HG03064 (cell line): Measurements from ENCODE around the gene SYT15.
"Not testable (repeated sequence)": the region's sequence is repeated elsewhere in the genome, so short reads cannot be mapped to it uniquely, and the experiment has no call there.

Experiments
- ATAC-seq: cut with Tn5 transposase; IDR thresholded peaks from one replicate; pipeline ENCODE4 v1.9.1; 2021; ENCODE audit warnings: low read depth; ENCODE audit not compliant: unreplicated experiment

SYT15 gene

DNA sequence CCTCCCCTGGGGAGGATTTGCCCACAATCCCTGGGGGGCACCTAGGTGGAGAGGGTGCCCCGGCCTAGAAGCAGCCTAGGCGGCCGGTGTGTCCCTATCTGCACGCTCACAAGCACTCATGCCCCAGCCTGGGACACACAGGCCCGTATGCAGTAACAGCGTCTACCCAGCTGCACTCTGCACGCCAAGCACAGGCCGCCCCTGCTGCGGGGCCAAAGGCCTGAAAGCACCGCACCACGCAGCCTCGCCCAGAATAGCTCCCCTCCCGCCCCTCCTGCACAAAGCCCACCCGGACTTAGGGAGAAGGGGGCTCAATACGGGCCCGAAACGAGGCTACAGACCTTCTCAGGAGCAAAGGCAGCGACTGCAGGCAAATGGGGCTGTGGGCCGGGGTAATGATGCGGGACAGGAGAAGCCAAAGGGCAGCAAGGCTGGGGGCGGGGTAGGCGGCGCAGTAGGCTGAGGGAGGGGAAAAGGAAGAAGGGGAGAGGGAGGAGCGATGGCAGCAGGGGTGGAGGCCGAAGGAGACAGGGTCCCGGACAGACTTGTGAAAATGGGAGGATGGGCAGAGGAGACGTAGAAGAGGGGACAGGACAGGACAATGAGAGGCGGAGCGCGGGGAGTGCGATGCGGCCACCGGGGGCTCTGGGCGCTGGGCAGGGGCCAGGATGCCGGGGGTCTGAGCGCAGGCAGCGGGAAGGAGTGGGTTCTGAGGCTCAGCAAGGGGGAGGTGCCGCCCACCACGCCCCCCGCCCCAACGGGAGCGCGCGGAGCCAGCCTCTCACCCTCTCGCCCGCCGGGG is 23.0 kb upstream of the SYT15 start:
- no peak for ATAC-seq

DNA sequence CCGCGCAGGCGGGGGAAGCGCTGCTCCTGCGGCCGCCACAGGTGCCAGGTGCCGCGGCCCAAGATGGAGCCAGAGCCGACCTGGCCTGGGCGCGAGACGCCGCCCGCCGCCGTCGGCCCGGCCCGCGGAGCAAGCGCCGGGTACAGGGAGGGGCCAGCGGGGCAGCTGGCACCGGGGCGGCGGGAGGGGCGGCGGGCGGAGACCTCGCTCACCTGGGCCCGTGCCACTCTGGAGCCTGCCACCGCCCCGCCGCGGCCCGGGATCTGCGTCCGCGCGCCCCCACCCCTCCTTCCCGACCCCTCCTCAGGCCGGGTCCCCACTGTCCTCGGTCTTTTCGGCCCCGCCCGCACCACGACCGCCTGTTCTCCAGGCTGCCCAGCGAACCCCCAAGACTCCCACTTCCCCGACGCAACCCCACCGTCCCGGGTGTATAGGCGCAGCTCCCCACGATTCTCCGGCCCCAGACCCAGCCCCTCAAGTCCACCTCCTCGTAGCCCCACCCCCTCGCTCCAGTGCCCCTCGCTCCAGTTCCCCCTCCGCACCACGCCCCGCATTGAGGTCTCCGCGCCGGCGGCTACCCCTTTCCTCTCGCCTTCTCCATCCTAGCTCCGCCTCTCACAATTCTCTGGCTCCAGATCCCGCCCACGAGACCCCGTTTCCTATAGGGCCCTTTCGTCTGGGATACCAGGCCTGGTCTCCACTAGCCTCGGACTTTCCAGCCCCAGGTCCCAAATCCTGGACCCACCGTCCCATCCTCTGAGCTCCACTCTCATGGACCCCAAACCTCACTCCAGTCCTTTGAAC is 22.2 kb upstream of the SYT15 start, which contains the start of gene GPRIN2:
Gene GPRIN2 (minus strand): TSS at position 144 of the 804 bp plus-strand sequence. CDS start 5,922 bp downstream, outside the sequence.
- ATAC-seq, result no peak

DNA sequence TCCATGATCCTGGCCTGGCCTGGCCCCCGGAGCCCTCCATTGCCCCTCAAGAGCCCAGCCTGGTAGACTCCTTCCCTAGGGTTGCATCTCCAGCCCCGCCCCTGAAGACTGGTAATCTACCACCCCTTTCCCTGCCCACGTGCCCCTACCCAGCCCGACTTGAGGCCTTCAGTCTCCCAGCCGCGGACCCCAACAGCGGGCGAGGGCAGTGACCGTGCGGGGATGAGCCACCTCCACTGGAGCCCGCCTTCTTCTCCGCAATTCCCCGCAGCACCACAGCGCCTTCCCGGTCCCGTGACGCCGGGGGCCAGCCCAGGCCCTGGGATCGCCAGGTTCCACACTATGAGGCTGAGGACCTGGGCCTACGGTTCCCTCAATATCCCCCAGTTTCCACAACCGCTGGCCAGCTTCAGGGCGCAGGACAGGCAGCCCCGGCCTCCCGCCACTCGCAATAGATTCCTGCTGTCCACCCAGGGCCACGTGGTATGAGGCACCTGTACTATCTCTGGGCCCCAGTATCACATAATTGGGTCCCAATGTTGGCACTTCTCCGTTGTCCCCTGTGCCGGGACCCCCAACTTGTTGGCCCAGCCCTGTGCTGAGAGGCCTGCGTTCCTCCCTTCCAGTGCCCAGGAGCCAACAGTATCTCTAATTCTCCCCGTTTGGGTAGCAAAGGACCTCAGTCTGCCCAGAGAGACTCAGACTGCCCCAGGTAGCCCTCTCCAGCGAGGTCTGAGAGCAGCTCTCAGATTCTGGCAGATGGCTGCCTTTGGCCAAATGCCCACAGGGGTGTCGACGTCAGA is 21.4 kb upstream of the SYT15 start:
- ATAC-seq, result no peak

DNA sequence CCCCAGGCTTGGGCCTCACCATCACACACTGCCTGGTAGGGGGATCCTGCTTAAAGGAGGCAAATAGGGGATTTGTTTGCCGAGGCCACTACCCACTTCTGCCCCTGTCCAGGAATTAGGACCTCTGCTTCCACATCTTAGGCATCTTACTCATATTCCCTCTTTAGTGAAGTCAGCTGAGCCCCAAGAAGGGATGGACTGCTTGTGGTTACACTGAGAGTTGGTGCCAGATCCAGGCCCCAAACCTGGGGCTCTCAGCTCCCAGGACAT is 20.9 kb upstream of the SYT15 start:
- no peak for ATAC-seq

DNA sequence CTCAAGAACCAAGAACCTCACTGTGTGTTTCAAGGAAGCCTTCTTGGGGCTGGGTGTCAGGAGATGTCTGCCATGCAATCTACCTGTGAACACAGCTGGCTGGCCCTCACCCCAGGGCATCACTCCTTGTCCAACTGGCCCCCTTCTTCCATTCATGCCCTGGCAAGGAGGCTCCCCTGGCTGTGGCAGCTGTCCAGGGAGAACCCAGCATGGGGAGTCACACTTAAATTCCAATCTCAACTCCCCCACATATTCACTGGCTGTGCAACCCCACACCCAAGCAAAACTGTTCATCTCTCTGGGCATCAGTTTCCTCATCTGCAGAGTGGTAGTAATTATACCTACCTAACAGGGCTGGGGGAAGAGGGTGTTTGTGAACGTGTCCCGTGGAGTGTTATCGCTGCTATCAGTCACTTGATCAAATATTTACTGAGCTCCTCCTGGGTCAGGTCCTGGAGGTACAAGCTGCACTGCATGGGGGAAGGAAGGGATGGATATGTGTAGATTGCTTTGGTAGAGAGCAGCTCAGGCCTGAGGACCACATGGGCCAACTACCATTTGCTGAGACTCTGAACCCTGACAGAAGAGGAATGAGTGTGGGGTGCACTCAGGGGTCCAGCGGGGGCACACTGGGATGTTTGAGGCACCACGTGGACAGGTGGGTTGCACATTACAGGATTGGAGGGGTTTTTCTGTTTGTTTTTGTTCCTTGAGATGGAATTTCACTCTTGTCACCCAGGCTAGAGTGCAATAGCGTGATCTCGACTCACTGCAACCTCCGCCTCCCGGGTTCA is 20.3 kb upstream of the SYT15 start:
- ATAC-seq, result no peak

DNA sequence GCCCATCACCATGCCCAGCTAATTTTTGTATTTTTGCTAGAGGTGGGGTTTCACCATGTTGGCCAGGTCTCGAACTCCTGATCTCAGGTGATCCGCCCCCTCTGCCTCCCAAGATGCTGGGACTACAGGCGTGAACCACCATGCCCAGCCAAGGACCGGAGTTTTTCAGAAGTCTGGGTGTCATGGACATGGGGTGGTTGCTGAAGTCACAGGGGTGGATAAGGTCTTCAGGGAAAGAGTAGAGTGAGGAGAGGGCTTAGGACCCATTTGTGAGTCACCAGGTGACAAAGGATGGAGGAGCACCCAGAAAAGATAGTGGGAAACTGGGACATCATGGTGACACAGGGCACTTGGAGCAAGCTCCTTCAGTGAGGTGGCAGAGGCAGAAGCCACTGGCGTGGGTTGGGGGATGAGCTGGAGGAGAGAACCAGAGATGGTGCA is 19.7 kb upstream of the SYT15 start:
- no peak for ATAC-seq

DNA sequence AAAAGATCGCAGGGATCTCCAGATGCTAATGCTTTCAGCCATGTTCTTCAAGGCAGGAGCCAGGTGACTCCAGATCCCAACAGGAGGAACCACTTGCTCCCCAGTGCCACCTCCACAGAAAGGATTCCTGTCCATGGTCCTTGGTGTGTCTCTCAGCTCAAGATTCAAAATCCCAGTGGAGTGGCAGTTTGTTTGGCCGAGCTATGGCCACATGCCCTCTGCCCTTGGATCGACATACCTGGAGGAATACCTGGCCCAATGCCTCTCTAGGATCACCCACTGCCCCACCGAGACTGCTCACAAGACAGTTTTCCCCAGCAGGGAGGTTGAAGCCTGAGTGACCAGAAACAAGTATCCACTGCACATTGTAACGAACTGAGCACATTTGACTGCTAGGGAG is 18.5 kb upstream of the SYT15 start:
- no peak for ATAC-seq

DNA sequence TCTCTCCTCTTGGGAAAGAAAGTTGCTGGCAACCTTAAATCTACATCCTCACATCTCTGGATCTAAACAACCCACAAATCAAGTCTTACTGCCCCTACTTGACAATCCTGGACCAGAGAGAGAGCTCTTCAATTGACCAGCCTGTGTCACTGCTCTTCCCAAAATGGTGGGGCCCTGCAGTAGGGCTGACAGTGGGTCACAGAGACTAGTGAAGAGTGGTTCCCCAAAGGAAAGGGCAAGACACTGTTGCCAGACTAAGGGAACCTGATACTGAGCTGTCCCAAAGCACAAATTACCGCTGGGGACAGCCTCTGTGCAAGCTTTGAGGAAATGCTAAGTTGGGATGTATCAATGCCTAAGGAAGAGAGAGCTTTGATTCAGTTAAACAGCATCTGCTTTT is 18.0 kb upstream of the SYT15 start:
- no peak for ATAC-seq

DNA sequence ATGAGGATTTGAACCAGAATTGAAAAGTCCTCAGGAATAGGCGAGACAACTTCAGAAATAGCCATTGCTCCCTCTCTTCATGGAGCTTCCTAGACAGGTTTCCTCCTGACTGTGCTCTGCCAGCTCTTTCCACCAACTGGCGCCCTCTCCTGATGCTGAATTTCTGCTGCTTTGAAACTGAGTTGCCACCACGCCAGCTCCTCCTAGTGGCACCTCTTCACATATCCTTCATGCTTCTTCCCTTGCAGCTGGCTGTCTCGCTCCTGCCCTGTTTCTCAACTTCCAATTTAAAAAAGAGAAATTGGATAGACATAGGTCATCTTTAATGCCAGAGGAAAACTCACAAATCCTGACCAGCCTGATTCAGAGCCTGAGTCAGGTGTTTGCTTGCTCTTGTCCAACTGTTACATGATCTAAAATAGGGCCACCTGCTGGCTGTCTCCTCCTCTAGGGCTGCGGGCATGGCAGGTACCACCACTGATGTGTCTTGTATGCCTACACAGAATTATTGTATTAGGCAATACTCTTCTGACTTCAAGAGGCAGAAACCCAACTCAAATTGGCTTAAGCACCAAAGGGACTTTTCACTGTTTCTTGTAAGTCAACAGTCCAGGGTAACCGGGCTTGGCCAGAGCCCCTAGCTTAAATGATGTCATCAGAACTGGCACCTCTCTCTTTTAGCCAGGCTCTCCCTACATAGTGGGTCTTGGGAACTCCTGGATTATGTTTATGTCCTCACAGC is 13.2 kb upstream of the SYT15 start:
- ATAC-seq, result peak; percentile 75

DNA sequence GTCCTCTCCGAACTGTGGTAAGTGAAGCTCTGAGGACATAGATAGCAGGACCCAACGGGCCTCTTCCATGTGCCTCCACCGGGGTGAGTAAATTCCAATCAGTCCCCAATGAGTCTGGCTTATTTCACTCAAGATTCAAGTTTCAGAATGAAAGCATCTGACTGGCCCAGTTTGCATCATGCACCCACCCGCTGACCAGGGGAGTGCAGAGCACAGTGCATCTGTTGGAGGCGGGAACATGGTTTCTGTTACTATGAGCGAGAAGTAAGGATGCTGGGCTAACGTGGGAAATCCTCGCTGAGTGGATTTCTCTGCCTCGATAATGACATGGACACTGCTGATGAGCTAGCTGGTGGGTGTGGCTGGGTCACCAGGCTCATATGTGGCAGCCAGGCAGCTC is 11.8 kb upstream of the SYT15 start:
- not testable (repeated sequence) for ATAC-seq

DNA sequence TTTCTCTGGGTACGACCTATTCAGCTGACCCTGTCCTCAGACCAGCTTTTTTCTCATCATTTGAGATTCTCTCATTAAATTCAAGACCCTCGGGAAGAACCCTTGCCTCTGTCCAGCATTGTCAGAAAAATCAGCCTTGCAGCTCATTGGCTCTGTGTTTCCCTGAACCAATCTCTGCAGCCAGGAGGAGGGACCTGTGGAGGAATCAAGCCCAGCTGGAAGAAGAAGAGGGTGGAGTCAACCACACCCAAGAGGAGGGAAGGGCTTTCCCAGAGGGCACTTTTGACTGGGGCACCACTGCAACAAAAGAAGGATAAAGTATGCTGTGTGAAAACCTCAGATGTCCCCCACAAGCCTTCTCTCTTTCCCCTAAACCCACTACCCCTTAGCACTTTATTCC is 8.3 kb upstream of the SYT15 start:
- not testable (repeated sequence) for ATAC-seq

DNA sequence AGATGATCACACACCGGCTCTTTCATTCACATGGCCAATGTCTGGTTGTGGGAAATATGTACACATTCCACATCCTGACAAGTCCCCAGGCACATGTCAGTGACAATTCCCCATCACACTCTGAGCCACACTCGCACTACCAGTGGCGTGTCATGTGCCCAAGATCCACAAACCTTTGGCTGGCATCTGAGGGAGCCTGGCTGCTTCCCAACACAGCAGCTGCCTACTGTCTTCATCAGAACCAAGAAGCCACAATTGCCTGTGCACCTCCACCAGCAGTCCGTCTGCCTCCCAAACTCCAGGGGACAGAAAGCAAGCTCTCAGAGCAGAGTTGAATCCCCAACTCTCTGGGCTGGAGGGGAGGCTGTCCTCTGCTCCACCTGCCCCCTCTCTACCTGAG is 6.2 kb upstream of the SYT15 start:
- not testable (repeated sequence) for ATAC-seq

DNA sequence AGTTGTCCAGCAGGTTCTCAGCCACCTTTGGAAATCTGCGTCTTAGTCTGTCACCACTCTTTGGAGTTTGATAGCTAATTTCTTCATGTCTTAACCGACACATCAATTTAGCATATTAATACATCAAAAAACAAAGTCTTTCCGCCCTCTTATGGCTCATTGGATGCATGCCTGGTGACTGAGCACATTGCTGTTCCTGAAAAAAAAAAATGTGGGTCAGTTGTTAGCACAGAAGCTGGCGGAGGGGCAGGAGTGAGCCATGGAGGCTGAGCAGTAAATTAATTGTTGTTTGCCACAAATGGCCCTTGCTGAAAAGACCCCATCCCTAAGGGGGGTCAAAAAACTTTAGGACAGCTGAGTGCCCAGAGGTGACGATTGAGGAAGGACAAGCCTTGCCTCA is 5.6 kb upstream of the SYT15 start:
- not testable (repeated sequence) for ATAC-seq

DNA sequence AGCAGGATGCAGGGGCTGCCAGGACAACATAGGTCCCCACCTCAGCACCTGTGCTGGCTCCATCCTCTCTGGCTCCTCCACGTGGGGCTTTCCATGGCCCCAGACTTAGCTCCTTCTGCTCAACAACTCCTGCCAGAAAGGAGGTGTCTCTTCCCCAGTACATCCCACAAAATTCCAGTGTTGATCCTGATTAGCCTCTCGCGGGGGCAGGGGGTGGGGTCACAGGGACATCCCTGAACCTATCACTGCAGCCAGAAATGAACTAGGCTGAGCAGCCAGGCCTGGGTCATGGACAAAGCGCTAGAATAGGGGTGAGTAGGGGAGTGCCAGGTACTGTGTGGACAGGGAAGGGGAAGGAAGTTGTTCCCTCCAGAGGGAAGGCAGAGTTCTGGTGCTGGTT is 5.0 kb upstream of the SYT15 start:
- not testable (repeated sequence) for ATAC-seq

DNA sequence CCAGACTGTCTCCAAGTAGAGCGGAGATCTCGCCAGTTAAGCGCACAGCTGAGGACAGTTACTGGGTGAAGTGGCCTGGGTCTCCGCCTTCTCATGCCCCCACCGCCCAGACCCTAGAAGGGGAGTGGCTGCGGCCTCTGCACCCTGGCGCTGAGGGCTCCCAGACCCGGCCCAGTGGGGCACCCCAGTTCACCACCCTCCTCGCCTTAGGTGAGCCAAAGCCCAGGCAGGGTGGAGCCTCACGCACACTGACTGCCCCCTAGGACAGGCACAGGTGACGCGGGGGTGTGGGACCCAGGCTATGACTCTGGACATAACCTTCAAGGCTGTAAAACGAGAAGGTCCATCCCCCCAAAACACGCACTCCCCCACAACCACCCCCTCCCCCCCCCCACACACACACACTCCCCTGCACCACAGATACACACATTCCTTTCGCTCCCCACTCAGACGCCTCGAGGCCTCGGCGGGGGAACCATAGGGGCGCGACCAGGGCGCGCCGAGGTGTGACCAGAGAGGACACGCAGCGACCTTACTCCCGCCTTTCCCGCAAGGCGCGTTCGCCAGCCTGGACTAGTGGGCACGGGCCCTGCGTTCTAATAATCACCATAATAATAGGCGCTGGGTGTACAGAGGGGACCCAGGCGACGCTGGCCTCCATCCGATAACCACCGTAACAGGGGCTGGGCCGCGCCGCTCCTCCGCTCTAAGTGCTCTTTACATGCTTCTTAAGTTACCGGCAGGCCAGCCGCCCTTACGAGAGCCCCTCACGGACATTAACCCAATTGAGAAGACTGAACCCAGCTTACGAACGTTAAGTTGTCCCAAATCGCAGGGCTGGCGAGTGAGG is 1.1 kb upstream of the SYT15 start:
- ATAC-seq, result not testable (repeated sequence)

DNA sequence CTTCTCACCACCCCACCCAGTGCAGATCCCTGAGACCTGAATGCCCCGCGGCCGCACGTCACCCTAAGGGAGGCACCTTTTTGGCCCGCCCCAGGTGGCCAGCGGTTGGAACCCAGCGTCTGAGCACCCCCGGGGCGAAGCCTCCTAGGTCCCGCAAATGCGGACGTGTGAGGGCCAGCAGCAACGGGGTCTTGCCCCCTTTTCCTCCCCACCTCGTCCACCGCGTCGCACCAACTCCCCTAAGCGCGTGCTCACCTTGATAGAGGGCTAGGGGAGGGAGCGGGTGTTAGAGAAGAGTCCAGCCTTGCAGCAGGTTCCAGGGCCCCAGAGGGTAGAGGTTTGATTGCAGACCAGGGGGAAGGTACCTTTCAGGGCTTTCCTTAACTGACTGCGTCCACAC is 450 bp downstream of the SYT15 start:
- not testable (repeated sequence) for ATAC-seq

DNA sequence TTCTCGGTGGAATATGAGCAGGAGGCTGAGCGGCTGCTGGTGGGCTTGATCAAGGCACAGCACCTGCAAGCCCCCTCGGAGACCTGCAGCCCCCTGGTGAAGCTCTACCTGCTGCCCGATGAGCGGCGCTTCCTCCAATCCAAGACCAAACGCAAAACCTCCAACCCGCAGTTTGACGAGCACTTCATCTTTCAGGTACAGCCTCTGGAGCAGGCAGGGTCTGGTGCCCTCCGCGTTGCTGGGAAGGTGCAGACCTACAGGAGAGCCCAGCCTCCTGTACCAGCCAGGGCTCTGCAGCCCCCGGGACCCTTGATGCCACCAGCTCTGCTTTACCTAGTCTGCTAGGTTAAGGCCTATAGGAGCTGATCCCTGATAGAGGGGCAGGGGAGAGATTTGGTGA is 3.1 kb downstream of the SYT15 start:
- ATAC-seq, result not testable (repeated sequence)

DNA sequence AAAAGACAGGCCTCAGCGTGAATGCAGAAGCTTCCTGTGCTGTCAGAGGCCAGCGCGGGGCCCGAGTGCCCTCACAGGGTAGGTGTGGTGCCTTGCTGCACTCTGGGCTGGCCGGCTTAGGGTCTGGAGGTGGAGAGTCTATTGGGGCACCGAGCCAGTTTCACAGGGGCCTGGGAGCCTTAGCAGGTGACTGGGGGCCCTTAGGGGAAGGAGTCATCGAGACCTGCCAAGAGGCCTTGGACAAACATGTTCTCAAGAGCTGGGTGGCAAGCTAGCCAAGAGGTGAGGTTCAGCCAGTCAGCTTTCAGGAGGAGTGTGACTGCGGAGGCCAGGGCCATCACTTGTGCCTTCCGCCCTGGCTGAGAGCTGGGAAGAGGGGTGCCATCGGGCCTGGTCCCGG is 3.6 kb downstream of the SYT15 start:
- not testable (repeated sequence) for ATAC-seq

DNA sequence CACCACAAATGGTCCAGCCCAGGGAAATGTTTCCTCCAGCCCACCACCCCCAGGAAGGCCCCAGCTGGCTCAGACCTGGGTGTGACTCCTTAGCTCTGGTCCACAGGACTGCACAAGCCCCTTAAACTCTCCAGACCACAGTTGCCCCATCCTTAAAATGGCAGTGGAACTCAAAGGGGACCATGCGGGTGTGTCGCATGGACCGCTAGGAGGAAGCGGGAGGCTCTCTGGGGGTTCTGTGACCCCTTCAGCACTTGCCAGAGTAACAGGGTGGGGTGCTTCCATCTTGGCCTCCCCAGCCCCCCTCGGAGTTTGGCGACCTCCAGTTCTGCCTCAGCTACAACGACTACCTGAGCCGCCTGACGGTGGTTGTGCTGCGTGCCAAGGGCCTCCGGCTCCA is 5.3 kb downstream of the SYT15 start:
- not testable (repeated sequence) for ATAC-seq
